ENCODE results near the gene PTPRN2.

DNA sequence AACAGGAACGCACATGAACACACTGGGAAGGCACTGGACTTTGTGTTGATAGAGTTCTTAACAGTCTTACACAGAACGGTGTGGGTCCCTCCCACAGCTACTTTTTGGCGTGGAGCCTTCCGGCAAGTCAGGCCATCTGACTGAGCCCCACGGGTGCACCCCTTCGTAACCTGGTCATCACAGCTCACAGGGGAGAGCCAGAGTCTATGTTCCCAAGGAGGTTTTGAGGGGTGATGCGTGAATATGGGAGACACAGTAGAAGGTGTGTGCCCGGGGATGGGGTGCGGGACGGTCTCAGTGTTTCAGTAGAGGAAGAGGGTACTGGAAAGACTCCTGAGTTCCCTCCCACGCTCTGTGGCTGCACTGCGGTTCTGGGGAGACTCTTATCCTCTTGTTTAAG is 959.2 kb downstream of the PTPRN2 start:
- no peak for TF ChIP-seq EZH2 (IDR thresholded peaks at IDR 0.05; ENCODE audit: low read length, missing control alignments)
- TF ChIP-seq, protein P1, sequence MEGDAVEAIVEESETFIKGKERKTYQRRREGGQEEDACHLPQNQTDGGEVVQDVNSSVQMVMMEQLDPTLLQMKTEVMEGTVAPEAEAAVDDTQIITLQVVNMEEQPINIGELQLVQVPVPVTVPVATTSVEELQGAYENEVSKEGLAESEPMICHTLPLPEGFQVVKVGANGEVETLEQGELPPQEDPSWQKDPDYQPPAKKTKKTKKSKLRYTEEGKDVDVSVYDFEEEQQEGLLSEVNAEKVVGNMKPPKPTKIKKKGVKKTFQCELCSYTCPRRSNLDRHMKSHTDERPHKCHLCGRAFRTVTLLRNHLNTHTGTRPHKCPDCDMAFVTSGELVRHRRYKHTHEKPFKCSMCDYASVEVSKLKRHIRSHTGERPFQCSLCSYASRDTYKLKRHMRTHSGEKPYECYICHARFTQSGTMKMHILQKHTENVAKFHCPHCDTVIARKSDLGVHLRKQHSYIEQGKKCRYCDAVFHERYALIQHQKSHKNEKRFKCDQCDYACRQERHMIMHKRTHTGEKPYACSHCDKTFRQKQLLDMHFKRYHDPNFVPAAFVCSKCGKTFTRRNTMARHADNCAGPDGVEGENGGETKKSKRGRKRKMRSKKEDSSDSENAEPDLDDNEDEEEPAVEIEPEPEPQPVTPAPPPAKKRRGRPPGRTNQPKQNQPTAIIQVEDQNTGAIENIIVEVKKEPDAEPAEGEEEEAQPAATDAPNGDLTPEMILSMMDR (conservative IDR thresholded peaks at IDR 0.05 in 1 of 2, IDR thresholded peaks at IDR 0.05 in 1 of 2; ENCODE audit: low read depth in 1 of 2, low read length in 2 of 2), result no peak

All from fibroblast of lung (primary cell).